Neural progenitor cell (in vitro differentiated cells): ENCODE results near the gene MFSD11. TPM values are rescaled to one million over a fixed set of nuclear protein-coding genes. Genes with fewer than 3 reads are reported as not detected.

ENCODE experiments used
- DNase-seq: peaks from one replicate; pipeline ENCODE4 v3.0.0-alpha.2; 2016; ENCODE audit warnings: low spot score
- H2AFZ ChIP-seq: fragments of 200-600 bp; sonication (generic); replicated peaks from 2 replicates; pipeline ENCODE4 v1.6.1; 2016; ENCODE audit warnings: antibody characterized with exemption
- H3F3A ChIP-seq: fragments of 200-600 bp; sonication (generic); 2 replicates; pipeline ENCODE4 v1.6.1; 2016; ENCODE audit warnings: antibody characterized with exemption, low read depth
- H3K27ac ChIP-seq: fragments of 200-600 bp; sonication (generic); 2 replicates; pipeline ENCODE4 v1.5.1; 2016; ENCODE audit warnings: mild to moderate bottlenecking
- H3K27me3 ChIP-seq: fragments of 200-600 bp; sonication (generic); 2 replicates; pipeline ENCODE4 v1.6.1; 2016; ENCODE audit warnings: mild to moderate bottlenecking, moderate library complexity
- H3K36me3 ChIP-seq: fragments of 200-600 bp; sonication (generic); 2 replicates; pipeline ENCODE4 v1.5.1; 2016
- H3K4me1 ChIP-seq: fragments of 200-600 bp; sonication (generic); 2 replicates; pipeline ENCODE4 v1.6.1; 2016; ENCODE audit warnings: mixed run types
- H3K4me2 ChIP-seq: fragments of 200-600 bp; sonication (generic); 2 replicates; pipeline ENCODE4 v1.6.1; 2016
- H3K4me3 ChIP-seq: fragments of 200-600 bp; sonication (generic); 2 replicates; pipeline ENCODE4 v1.5.1; 2016
- H3K79me2 ChIP-seq: fragments of 200-600 bp; sonication (generic); 2 replicates; pipeline ENCODE4 v1.6.1; 2016; ENCODE audit warnings: low read depth
- H3K9ac ChIP-seq: fragments of 200-600 bp; sonication (generic); 2 replicates; pipeline ENCODE4 v1.6.1; 2016
- H3K9me3 ChIP-seq: fragments of 200-600 bp; sonication (generic); 2 replicates; pipeline ENCODE4 v1.5.1; 2016; ENCODE audit warnings: low read depth
- H4K20me1 ChIP-seq: fragments of 200-600 bp; sonication (generic); 2 replicates; pipeline ENCODE4 v1.6.1; 2016; ENCODE audit warnings: low read depth
- H3K27ac Mint-ChIP-seq: 3 replicates; pipeline ENCODE4 v1.8.0; 2021; ENCODE audit warnings: mixed read lengths
- H3K27me3 Mint-ChIP-seq: 2 replicates; pipeline ENCODE4 v1.8.0; 2022; ENCODE audit warnings: low read depth, mild to moderate bottlenecking, inconsistent platforms, moderate library complexity, mixed read lengths; ENCODE audit not compliant: insufficient read depth
- H3K36me3 Mint-ChIP-seq: 3 replicates; pipeline ENCODE4 v1.8.0; 2021; ENCODE audit warnings: mixed read lengths
- H3K4me1 Mint-ChIP-seq: 3 replicates; pipeline ENCODE4 v1.8.0; 2021; ENCODE audit warnings: mixed read lengths
- H3K4me3 Mint-ChIP-seq: 3 replicates; pipeline ENCODE4 v1.8.0; 2021; ENCODE audit warnings: mild to moderate bottlenecking, moderate library complexity, mixed read lengths
- H3K9me3 Mint-ChIP-seq: 3 replicates; pipeline ENCODE4 v1.8.0; 2020; ENCODE audit warnings: mixed read lengths
- EZH2 ChIP-seq: fragments of 200-600 bp; sonication (generic); IDR thresholded peaks from 2 replicates; pipeline ENCODE4 v1.6.1; 2017; ENCODE audit warnings: antibody characterized with exemption, mild to moderate bottlenecking, moderate library complexity
- EZH2phosphoT487 ChIP-seq: fragments of 200-600 bp; sonication (generic); IDR thresholded peaks from 2 replicates; pipeline ENCODE4 v1.6.1; 2017; ENCODE audit warnings: antibody characterized with exemption
- total RNA-seq: library from RNA; depleted of rRNA; stranded (reverse); fragments of >200 nt; gene quantifications from 2 replicates; pipeline ENCODE4 v1.2.3, GENCODE V29; 2015; ENCODE audit warnings: low replicate concordance
- TF ChIP-seq, protein P1 (sequence below): fragments of 200-600 bp; sonication (generic); IDR thresholded peaks from 2 replicates; pipeline ENCODE4 v1.5.1; 2017; ENCODE audit warnings: antibody characterized with exemption, mild to moderate bottlenecking

Gene MFSD11
- total RNA-seq, 1 donor from 2014 or later, result 25.7 TPM

DNA sequence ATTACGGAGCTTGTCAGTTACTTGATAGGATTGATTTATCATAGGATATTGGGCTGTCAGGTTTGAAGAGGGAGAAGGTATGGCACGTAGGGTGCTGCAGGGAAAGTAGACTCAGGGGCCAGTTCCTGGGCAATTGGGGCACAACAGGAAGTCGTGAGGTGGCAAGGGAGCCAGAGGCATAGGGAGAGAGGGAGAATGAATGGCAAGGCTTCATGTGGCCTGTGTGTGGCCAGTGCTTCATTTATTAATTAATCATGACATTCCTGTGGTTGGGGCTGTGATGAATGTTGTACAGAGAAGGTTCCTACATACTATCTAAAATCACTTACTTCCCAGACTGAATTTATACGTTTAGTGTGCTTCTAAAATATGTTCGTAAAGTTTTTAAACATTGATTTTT lies 19.3 kb downstream of the MFSD11 start:
- H3K4me1 Mint-ChIP-seq, result no peaks in the 10 kb centered on the region
- no peaks in the 10 kb centered on the region for H3K27me3 ChIP-seq
- no peaks in the 10 kb centered on the region for H3K9me3 ChIP-seq
- H3K27ac Mint-ChIP-seq, result peak overlapping the region; percentile 16
- H3K9ac ChIP-seq, result no peak overlapping the region
- no peak overlapping the region for H3K4me3 ChIP-seq
- no peak overlapping the region for H3K27ac ChIP-seq
- H3K4me2 ChIP-seq, result no peak overlapping the region
- no peaks in the 10 kb centered on the region for H3K36me3 ChIP-seq
- H3F3A ChIP-seq, result no peaks in the 10 kb centered on the region
- TF ChIP-seq EZH2phosphoT487 (no peak), EZH2 (no peak)
- TF ChIP-seq, protein P1, sequence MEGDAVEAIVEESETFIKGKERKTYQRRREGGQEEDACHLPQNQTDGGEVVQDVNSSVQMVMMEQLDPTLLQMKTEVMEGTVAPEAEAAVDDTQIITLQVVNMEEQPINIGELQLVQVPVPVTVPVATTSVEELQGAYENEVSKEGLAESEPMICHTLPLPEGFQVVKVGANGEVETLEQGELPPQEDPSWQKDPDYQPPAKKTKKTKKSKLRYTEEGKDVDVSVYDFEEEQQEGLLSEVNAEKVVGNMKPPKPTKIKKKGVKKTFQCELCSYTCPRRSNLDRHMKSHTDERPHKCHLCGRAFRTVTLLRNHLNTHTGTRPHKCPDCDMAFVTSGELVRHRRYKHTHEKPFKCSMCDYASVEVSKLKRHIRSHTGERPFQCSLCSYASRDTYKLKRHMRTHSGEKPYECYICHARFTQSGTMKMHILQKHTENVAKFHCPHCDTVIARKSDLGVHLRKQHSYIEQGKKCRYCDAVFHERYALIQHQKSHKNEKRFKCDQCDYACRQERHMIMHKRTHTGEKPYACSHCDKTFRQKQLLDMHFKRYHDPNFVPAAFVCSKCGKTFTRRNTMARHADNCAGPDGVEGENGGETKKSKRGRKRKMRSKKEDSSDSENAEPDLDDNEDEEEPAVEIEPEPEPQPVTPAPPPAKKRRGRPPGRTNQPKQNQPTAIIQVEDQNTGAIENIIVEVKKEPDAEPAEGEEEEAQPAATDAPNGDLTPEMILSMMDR, result no peak
- H2AFZ ChIP-seq, result no peak overlapping the region
- H3K27me3 Mint-ChIP-seq, result no peaks in the 10 kb centered on the region
- H3K4me3 Mint-ChIP-seq, result peak overlapping the region; percentile 6
- no peak for DNase-seq
- peaks cover 2% of the 10 kb centered on the region for H3K9me3 Mint-ChIP-seq
- no peaks in the 10 kb centered on the region for H4K20me1 ChIP-seq
- peaks cover 27% of the 10 kb centered on the region for H3K36me3 Mint-ChIP-seq
- no peaks in the 10 kb centered on the region for H3K4me1 ChIP-seq
- H3K79me2 ChIP-seq, result no peaks in the 10 kb centered on the region

DNA sequence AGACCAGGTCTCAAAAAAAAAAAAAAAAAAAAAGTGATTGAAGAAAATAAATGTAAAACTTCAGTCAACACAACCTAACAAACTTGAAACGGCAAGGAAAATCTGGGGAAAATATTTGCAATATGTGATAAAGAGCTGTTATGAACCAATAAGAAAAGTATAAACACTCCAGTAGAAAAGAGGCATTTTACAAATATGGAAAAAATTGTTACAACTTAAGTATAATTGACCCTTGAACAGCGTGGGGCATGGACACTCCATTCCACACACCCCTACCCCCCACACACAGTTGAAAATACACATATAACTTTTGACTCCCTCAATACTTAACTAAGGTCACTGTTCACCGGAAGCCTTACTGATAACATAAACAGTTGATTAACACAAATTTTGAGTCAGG lies 20.7 kb downstream of the MFSD11 start:
- Histone ChIP-seq H3F3A (no peaks in the 10 kb centered on the region), H2AFZ (no peak overlapping the region), H3K27ac (no peak overlapping the region), H3K9ac (no peak overlapping the region), H3K4me3 (no peak overlapping the region), H3K4me1 (no peaks in the 10 kb centered on the region), H3K79me2 (no peaks in the 10 kb centered on the region), H3K27me3 (no peaks in the 10 kb centered on the region), H3K36me3 (no peaks in the 10 kb centered on the region), H3K9me3 (no peaks in the 10 kb centered on the region), H3K4me2 (no peak overlapping the region), H4K20me1 (no peaks in the 10 kb centered on the region)
- no peak overlapping the region for H3K27ac Mint-ChIP-seq
- peaks cover 2% of the 10 kb centered on the region for H3K27me3 Mint-ChIP-seq
- TF ChIP-seq EZH2 (no peak), EZH2phosphoT487 (no peak)
- TF ChIP-seq, protein P1, result no peak
- peaks cover 28% of the 10 kb centered on the region for H3K36me3 Mint-ChIP-seq
- H3K9me3 Mint-ChIP-seq, result peaks cover 2% of the 10 kb centered on the region
- DNase-seq, result no peak
- H3K4me3 Mint-ChIP-seq, result no peak overlapping the region
- H3K4me1 Mint-ChIP-seq, result no peaks in the 10 kb centered on the region

DNA sequence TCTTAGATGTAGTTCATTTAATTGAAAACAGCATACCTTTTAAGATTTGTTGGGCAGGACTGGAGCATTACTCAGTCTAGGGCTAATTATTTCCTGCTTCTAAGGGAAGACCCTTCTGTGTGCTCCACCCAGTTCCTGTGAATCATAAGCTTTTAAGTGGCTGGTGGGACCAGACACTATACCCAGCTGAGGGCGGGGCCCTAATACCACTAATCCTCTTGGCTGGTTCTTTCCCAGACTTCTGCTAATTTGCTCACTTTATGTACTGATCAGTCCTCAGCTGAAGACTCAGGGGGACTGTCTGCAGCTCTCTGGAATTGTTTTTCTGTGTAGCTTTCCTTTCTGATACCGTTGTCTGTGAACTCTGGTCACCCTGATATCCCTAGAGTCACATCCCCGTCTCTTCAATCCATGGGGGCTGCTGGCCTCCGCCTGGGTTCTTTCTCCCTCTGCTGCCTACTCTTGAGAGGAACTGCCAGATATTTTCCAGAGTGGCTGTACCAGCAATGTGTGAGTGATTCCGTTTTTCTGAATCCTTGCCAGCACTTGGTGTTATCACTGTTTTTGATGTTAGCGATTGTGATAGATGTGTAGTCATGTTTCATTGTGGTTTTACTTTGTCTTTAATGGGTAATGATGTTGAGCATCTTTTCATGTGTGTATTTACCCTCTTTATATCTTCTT lies 35.1 kb downstream of the MFSD11 start:
- H2AFZ ChIP-seq, result no peak overlapping the region
- H3K79me2 ChIP-seq, result no peaks in the 10 kb centered on the region
- no peak overlapping the region for H3K9ac ChIP-seq
- no peak overlapping the region for H3K4me2 ChIP-seq
- H3K9me3 Mint-ChIP-seq, result no peaks in the 10 kb centered on the region
- H3K27me3 ChIP-seq, result no peaks in the 10 kb centered on the region
- H3F3A ChIP-seq, result no peaks in the 10 kb centered on the region
- H3K4me1 ChIP-seq, result no peaks in the 10 kb centered on the region
- H3K4me1 Mint-ChIP-seq, result peaks cover 6% of the 10 kb centered on the region
- no peaks in the 10 kb centered on the region for H3K36me3 ChIP-seq
- H3K9me3 ChIP-seq, result no peaks in the 10 kb centered on the region
- H3K27ac Mint-ChIP-seq, result no peak overlapping the region
- H3K4me3 ChIP-seq, result no peak overlapping the region
- peaks cover 8% of the 10 kb centered on the region for H3K27me3 Mint-ChIP-seq
- H4K20me1 ChIP-seq, result no peaks in the 10 kb centered on the region
- TF ChIP-seq, protein P1, result no peak
- TF ChIP-seq EZH2 (no peak), EZH2phosphoT487 (no peak)
- peak; percentile 65 for DNase-seq
- no peak overlapping the region for H3K27ac ChIP-seq
- H3K36me3 Mint-ChIP-seq, result peaks cover 30% of the 10 kb centered on the region
- H3K4me3 Mint-ChIP-seq, result no peak overlapping the region
